NCI-H2081 (cell line): Measurements from ENCODE around the gene MAP4K4.
"Not testable (repeated sequence)": the region's sequence is repeated elsewhere in the genome, so short reads cannot be mapped to it uniquely, and the experiment has no call there.

Experiments used
- DNase-seq, 2 experiments: peaks; one replicate each; lab custom pipeline; 2025; lab: John Stamatoyannopoulos, UW

The MAP4K4 gene

GRCh38 chr2:101742547-101742946 lies 45.0 kb downstream of the MAP4K4 start:
- no peak for DNase-seq

- DNase-seq, result no peak
Observed at GRCh38 chr2:101743288-101743687, 45.8 kb downstream of the MAP4K4 start.

GRCh38 chr2:101744832-101745231 lies 47.3 kb downstream of the MAP4K4 start:
- no peak for DNase-seq

- no peak for DNase-seq
Observed at GRCh38 chr2:101745711-101746694, 48.5 kb downstream of the MAP4K4 start.

- DNase-seq, result no peak
Observed at GRCh38 chr2:101748000-101748399, 50.5 kb downstream of the MAP4K4 start.

GRCh38 chr2:101748462-101748861 lies 51.0 kb downstream of the MAP4K4 start:
- not testable (repeated sequence) for DNase-seq

GRCh38 chr2:101750688-101751087 lies 53.2 kb downstream of the MAP4K4 start:
- DNase-seq, result no peak

GRCh38 chr2:101751276-101751815 lies 53.8 kb downstream of the MAP4K4 start:
- DNase-seq, result no peak

GRCh38 chr2:101751875-101752619 lies 54.5 kb downstream of the MAP4K4 start:
- DNase-seq, result no peak

- no peak for DNase-seq
Observed at GRCh38 chr2:101752716-101753616, 55.5 kb downstream of the MAP4K4 start.

GRCh38 chr2:101753720-101754490 lies 56.4 kb downstream of the MAP4K4 start:
- no peak for DNase-seq

- no peak for DNase-seq
Observed at GRCh38 chr2:101754618-101755017, 57.1 kb downstream of the MAP4K4 start.

GRCh38 chr2:101756266-101756665 lies 58.8 kb downstream of the MAP4K4 start:
- no peak for DNase-seq

GRCh38 chr2:101758001-101758400 lies 60.5 kb downstream of the MAP4K4 start:
- no peak for DNase-seq

- DNase-seq, result no peak
Observed at GRCh38 chr2:101759162-101759561, 61.7 kb downstream of the MAP4K4 start.

- no peak for DNase-seq
Observed at GRCh38 chr2:101762451-101763171, 65.1 kb downstream of the MAP4K4 start.

GRCh38 chr2:101763496-101764333 lies 66.2 kb downstream of the MAP4K4 start:
- DNase-seq, result no peak

GRCh38 chr2:101766337-101766736 lies 68.8 kb downstream of the MAP4K4 start:
- no peak for DNase-seq
